ENCODE results near the gene AGBL1.
"Not testable (repeated sequence)": the region's sequence is repeated elsewhere in the genome, so short reads cannot be mapped to it uniquely, and the experiment has no call there.

The AGBL1 gene

GRCh38 chr15:86522721-86523120 lies 443.1 kb downstream of the AGBL1 start:
- H3K4me3 ChIP-seq (ENCODE audit: insufficient read depth, low read length, poor library complexity, severe bottlenecking): no peak overlapping the region
- no peak overlapping the region for H2AFZ ChIP-seq (ENCODE audit: low read depth, low read length, severe bottlenecking)
- no peaks in the 10 kb centered on the region for H3K9me3 ChIP-seq (ENCODE audit: insufficient read depth, low read length)
- H3K27me3 ChIP-seq (ENCODE audit: low read length): no peaks in the 10 kb centered on the region
- H3K4me2 ChIP-seq (ENCODE audit: low read depth, low read length, poor library complexity, severe bottlenecking): no peak overlapping the region
- no peaks in the 10 kb centered on the region for H3K36me3 ChIP-seq (ENCODE audit: low read length)
- no peak overlapping the region for H3K27ac ChIP-seq (ENCODE audit: low read depth, low read length)
- H3F3A ChIP-seq (ENCODE audit: insufficient read depth): no peaks in the 10 kb centered on the region
- no peaks in the 10 kb centered on the region for H4K20me1 ChIP-seq (ENCODE audit: low read depth, low read length)
- TF ChIP-seq EZH2phosphoT487 (conservative IDR thresholded peaks at IDR 0.05; ENCODE audit: low read length) (no peak), CTCF (IDR thresholded peaks at IDR 0.05; ENCODE audit: insufficient read depth, low read length, poor library complexity, severe bottlenecking) (no peak)
- H3K9ac ChIP-seq (ENCODE audit: low read length): no peak overlapping the region
- H3K9me2 ChIP-seq (replicated peaks; ENCODE audit: insufficient read depth, low read length): no peaks in the 10 kb centered on the region; the same call in 1 of the 2 replicates
- no peaks in the 10 kb centered on the region for H3K79me2 ChIP-seq (ENCODE audit: insufficient read depth, low read length)

- no peak for TF ChIP-seq EZH2phosphoT487 (conservative IDR thresholded peaks at IDR 0.05; ENCODE audit: low read length)
- no peak for TF ChIP-seq CTCF (IDR thresholded peaks at IDR 0.05; ENCODE audit: insufficient read depth, low read length, poor library complexity, severe bottlenecking)
- no peaks in the 10 kb centered on the region; the same call in 1 of the 2 replicates for H3K9me2 ChIP-seq (replicated peaks; ENCODE audit: insufficient read depth, low read length)
Observed at GRCh38 chr15:86526938-86527690, 447.4 kb downstream of the AGBL1 start.

GRCh38 chr15:86528094-86528493 lies 448.4 kb downstream of the AGBL1 start:
- not testable (repeated sequence) for H3K36me3 ChIP-seq (ENCODE audit: low read length); H4K20me1 ChIP-seq (ENCODE audit: low read depth, low read length); H3K9me3 ChIP-seq (ENCODE audit: insufficient read depth, low read length); H3K27ac ChIP-seq (ENCODE audit: low read depth, low read length); H3K9me2 ChIP-seq (replicated peaks; ENCODE audit: insufficient read depth, low read length); H2AFZ ChIP-seq (ENCODE audit: low read depth, low read length, severe bottlenecking); H3F3A ChIP-seq (ENCODE audit: insufficient read depth); H3K4me2 ChIP-seq (ENCODE audit: low read depth, low read length, poor library complexity, severe bottlenecking); H3K79me2 ChIP-seq (ENCODE audit: insufficient read depth, low read length); H3K27me3 ChIP-seq (ENCODE audit: low read length); H3K4me3 ChIP-seq (ENCODE audit: insufficient read depth, low read length, poor library complexity, severe bottlenecking); H3K9ac ChIP-seq (ENCODE audit: low read length)

More at GRCh38 chr15:86526938-86527690, 447.4 kb downstream of the AGBL1 start:
- Histone ChIP-seq H3K9me3 (ENCODE audit: insufficient read depth, low read length) (no peaks in the 10 kb centered on the region), H3K4me2 (ENCODE audit: low read depth, low read length, poor library complexity, severe bottlenecking) (no peak overlapping the region), H4K20me1 (ENCODE audit: low read depth, low read length) (no peaks in the 10 kb centered on the region), H3K27me3 (ENCODE audit: low read length) (no peaks in the 10 kb centered on the region), H3K9ac (ENCODE audit: low read length) (no peak overlapping the region), H2AFZ (ENCODE audit: low read depth, low read length, severe bottlenecking) (no peak overlapping the region), H3K27ac (ENCODE audit: low read depth, low read length) (no peak overlapping the region), H3K36me3 (ENCODE audit: low read length) (no peaks in the 10 kb centered on the region), H3K4me3 (ENCODE audit: insufficient read depth, low read length, poor library complexity, severe bottlenecking) (no peak overlapping the region), H3K79me2 (ENCODE audit: insufficient read depth, low read length) (no peaks in the 10 kb centered on the region), H3F3A (ENCODE audit: insufficient read depth) (no peaks in the 10 kb centered on the region)

- H3F3A ChIP-seq (ENCODE audit: insufficient read depth): no peaks in the 10 kb centered on the region
- no peak overlapping the region for H3K27ac ChIP-seq (ENCODE audit: low read depth, low read length)
- no peaks in the 10 kb centered on the region for H4K20me1 ChIP-seq (ENCODE audit: low read depth, low read length)
- no peak overlapping the region for H3K9ac ChIP-seq (ENCODE audit: low read length)
- H3K4me3 ChIP-seq (ENCODE audit: insufficient read depth, low read length, poor library complexity, severe bottlenecking): no peak overlapping the region
- H3K4me2 ChIP-seq (ENCODE audit: low read depth, low read length, poor library complexity, severe bottlenecking): no peak overlapping the region
- H3K9me2 ChIP-seq (replicated peaks; ENCODE audit: insufficient read depth, low read length): no peaks in the 10 kb centered on the region; the same call in 1 of the 2 replicates
- H3K36me3 ChIP-seq (ENCODE audit: low read length): no peaks in the 10 kb centered on the region
- no peaks in the 10 kb centered on the region for H3K79me2 ChIP-seq (ENCODE audit: insufficient read depth, low read length)
- TF ChIP-seq EZH2phosphoT487 (conservative IDR thresholded peaks at IDR 0.05; ENCODE audit: low read length) (no peak), CTCF (IDR thresholded peaks at IDR 0.05; ENCODE audit: insufficient read depth, low read length, poor library complexity, severe bottlenecking) (no peak)
- no peaks in the 10 kb centered on the region for H3K27me3 ChIP-seq (ENCODE audit: low read length)
- no peak overlapping the region for H2AFZ ChIP-seq (ENCODE audit: low read depth, low read length, severe bottlenecking)
- H3K9me3 ChIP-seq (ENCODE audit: insufficient read depth, low read length): no peaks in the 10 kb centered on the region
Observed at GRCh38 chr15:86538141-86538540, 458.5 kb downstream of the AGBL1 start.

Data from SU-DHL-6 (cell line).